ENCODE results near the gene CHD6. TPM values are rescaled to one million over a fixed set of nuclear protein-coding genes. Genes with fewer than 3 reads are reported as not detected.

The CHD6 gene
- total and polyA plus RNA-seq, 2 of the 13 experiments (the other 11 are each of a cell fraction or from before 2014, with no cell fraction given), result 14.4 to 52.0 TPM

DNA sequence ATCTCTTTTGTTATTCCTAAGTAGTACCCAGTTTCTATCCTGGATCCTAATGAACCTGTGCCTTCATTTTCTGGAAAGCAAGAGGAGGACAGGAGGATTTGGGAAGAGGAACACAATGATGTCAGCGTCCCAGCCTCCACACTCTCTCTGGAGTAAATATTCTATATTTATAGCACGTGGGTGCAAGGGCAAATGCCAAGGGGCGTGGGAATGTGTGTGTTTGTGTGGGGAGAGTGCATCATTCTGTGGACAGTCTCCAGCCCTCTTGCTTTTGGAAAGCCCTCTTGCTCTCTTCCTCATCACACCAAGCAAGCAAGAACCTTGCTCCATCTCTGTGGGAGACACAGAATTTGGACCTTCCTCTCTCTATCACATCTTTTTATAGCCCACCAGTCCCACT, 148.3 kb downstream of the CHD6 start (continued):
- TF ChIP-seq, protein P1, sequence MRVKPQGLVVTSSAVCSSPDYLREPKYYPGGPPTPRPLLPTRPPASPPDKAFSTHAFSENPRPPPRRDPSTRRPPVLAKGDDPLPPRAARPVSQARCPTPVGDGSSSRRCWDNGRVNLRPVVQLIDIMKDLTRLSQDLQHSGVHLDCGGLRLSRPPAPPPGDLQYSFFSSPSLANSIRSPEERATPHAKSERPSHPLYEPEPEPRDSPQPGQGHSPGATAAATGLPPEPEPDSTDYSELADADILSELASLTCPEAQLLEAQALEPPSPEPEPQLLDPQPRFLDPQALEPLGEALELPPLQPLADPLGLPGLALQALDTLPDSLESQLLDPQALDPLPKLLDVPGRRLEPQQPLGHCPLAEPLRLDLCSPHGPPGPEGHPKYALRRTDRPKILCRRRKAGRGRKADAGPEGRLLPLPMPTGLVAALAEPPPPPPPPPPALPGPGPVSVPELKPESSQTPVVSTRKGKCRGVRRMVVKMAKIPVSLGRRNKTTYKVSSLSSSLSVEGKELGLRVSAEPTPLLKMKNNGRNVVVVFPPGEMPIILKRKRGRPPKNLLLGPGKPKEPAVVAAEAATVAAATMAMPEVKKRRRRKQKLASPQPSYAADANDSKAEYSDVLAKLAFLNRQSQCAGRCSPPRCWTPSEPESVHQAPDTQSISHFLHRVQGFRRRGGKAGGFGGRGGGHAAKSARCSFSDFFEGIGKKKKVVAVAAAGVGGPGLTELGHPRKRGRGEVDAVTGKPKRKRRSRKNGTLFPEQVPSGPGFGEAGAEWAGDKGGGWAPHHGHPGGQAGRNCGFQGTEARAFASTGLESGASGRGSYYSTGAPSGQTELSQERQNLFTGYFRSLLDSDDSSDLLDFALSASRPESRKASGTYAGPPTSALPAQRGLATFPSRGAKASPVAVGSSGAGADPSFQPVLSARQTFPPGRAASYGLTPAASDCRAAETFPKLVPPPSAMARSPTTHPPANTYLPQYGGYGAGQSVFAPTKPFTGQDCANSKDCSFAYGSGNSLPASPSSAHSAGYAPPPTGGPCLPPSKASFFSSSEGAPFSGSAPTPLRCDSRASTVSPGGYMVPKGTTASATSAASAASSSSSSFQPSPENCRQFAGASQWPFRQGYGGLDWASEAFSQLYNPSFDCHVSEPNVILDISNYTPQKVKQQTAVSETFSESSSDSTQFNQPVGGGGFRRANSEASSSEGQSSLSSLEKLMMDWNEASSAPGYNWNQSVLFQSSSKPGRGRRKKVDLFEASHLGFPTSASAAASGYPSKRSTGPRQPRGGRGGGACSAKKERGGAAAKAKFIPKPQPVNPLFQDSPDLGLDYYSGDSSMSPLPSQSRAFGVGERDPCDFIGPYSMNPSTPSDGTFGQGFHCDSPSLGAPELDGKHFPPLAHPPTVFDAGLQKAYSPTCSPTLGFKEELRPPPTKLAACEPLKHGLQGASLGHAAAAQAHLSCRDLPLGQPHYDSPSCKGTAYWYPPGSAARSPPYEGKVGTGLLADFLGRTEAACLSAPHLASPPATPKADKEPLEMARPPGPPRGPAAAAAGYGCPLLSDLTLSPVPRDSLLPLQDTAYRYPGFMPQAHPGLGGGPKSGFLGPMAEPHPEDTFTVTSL (CRISPR knock-in tag; IDR thresholded peaks at IDR 0.05; ENCODE audit: borderline replicate concordance), result no peak
- TF ChIP-seq NFE2L2 (IDR thresholded peaks at IDR 0.05; ENCODE audit: low read length), result no peak
- no peak for TF ChIP-seq ARNT (IDR thresholded peaks at IDR 0.05)
- no peak for TF ChIP-seq HDAC1 (CRISPR knock-in tag; IDR thresholded peaks at IDR 0.05)

DNA sequence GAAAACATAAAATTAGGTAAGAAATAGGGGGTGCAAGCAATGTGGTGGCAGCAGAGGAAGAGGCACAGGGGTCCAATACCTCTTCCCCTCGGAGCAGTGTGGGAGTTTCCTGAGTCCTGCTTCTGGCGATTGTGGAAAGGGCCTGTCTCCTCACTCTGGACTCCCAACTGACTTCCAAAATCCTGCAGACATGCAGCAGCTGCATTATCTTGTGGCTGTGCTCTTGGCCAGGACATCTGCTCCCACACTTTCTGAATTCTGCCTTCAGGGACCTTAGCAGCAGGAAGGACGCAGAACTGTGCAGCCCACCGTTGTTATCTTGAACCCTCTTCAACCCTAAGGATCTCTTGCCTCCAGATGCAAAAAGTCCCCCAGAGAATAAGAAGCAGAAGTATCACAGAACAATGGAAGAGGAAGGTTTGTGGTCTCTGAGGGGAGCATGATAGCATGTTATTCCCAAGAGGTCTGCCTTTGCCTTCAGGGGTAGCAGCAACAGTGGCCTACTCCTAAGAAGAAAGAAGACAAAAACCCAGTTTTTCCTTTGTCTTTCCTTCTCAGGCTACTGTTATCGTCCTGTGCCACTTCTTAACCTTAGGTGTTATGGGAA, 149.1 kb downstream of the CHD6 start:
- POLR2A ChIA-PET, result no interaction called here
- no peak for DNase-seq (ENCODE audit: low spot score)

More for the DNA sequence above, 149.1 kb downstream of the CHD6 start:
- CTCF ChIA-PET (ENCODE audit: low intra/inter-chr PET ratio, low total read pairs), result no interaction called here
- no TSS peak for BruUV-seq (replicated peaks)
- no peak overlapping the region for H3K9ac ChIP-seq (ENCODE audit: insufficient read depth, low read depth, low read length)
- H2AFZ ChIP-seq (ENCODE audit: low read length), result no peak overlapping the region
- intact Hi-C loops (cut with micrococcal nuclease; ENCODE audit: unreplicated experiment), result loop anchor here (5.0 kb wide), 1 partner anchor 148 kb away; the partner anchor contains the start of gene CHD6
- no peaks in the 10 kb centered on the region for H3K9me3 ChIP-seq (ENCODE audit: low read length)
- no peak overlapping the region for H3K4me2 ChIP-seq (ENCODE audit: low read depth, low read length)
- H4K20me1 ChIP-seq (ENCODE audit: insufficient read depth, low read length), result no peaks in the 10 kb centered on the region
- 96% methylated on average over 5 of the region's 5 CpGs for WGBS (ENCODE audit: low lambda C conversion rate)
- in situ Hi-C loops (cut with HindIII; ENCODE audit: extremely low pct_ligation_motif_present, low pct_unique_long_range_greater_than_20kb), result no loop called here
- H3K79me2 ChIP-seq (ENCODE audit: insufficient read depth, low read length), result no peaks in the 10 kb centered on the region
- TF ChIP-seq ZNF138 (CRISPR knock-in tag; IDR thresholded peaks at IDR 0.05; ENCODE audit: low read depth) (no peak), RBM22 (optimal IDR thresholded peaks at IDR 0.05; ENCODE audit: low read length) (peak; percentile 13), CHCHD3 (CRISPR knock-in tag; IDR thresholded peaks at IDR 0.05) (no peak)
- H3K27ac ChIP-seq (ENCODE audit: extremely low read length, insufficient read depth, low read length), result no peak overlapping the region
- no peaks in the 10 kb centered on the region for H3K4me1 ChIP-seq (ENCODE audit: insufficient read depth, low read length)
- peaks cover 31 to 73% of the 10 kb centered on the region in 2 experiments for H3K36me3 ChIP-seq (replicated peaks in 1 of 2; ENCODE audit: control insufficient read depth in 1 of 2, insufficient read depth in 2 of 2, low read length in 2 of 2)
- H3K4me3 ChIP-seq (replicated peaks in 1 of 3; ENCODE audit: insufficient read depth in 1 of 3, low read depth in 2 of 3, low read length in 3 of 3), result no peak overlapping the region
- ATAC-seq, result no peak
- H3K27me3 ChIP-seq (ENCODE audit: control insufficient read depth in 1 of 2, insufficient read depth in 2 of 2, low read length in 2 of 2), result no peaks in the 10 kb centered on the region
- FAIRE-seq, result no peak

Measured in HepG2 (cell line).